CD1c-positive myeloid dendritic cell (primary cell): ENCODE data around the gene TFCP2L1.

Experiments used
- DNase-seq: peaks from one replicate; pipeline ENCODE4 v3.0.0-alpha.2; 2016; ENCODE audit errors: extremely low spot score

The TFCP2L1 gene

GRCh38 chr2:121266543-121267106, 18.4 kb downstream of the TFCP2L1 start:
- no peak for DNase-seq

GRCh38 chr2:121263996-121264715, 20.8 kb downstream of the TFCP2L1 start:
- no peak for DNase-seq

GRCh38 chr2:121260370-121261154, 24.4 kb downstream of the TFCP2L1 start:
- DNase-seq, result no peak

GRCh38 chr2:121258051-121258450, 27.0 kb downstream of the TFCP2L1 start:
- no peak for DNase-seq

GRCh38 chr2:121257480-121257840, 27.5 kb downstream of the TFCP2L1 start:
- DNase-seq, result no peak

GRCh38 chr2:121256720-121257479, 28.1 kb downstream of the TFCP2L1 start:
- DNase-seq, result no peak

- DNase-seq, result no peak
Observed at GRCh38 chr2:121255358-121255757, 29.6 kb downstream of the TFCP2L1 start.

- DNase-seq, result no peak
Observed at GRCh38 chr2:121254748-121255147, 30.3 kb downstream of the TFCP2L1 start.

- no peak for DNase-seq
Observed at GRCh38 chr2:121253674-121254240, 31.2 kb downstream of the TFCP2L1 start.

- DNase-seq, result no peak
Observed at GRCh38 chr2:121253021-121253673, 31.9 kb downstream of the TFCP2L1 start.

GRCh38 chr2:121251497-121251896, 33.5 kb downstream of the TFCP2L1 start:
- DNase-seq, result no peak

- DNase-seq, result no peak
Observed at GRCh38 chr2:121248766-121249343, 36.1 kb downstream of the TFCP2L1 start.

GRCh38 chr2:121247971-121248370, 37.0 kb downstream of the TFCP2L1 start:
- DNase-seq, result no peak

- no peak for DNase-seq
Observed at GRCh38 chr2:121247534-121247933, 37.5 kb downstream of the TFCP2L1 start.

GRCh38 chr2:121246704-121247255, 38.2 kb downstream of the TFCP2L1 start:
- DNase-seq, result no peak

- no peak for DNase-seq
Observed at GRCh38 chr2:121245913-121246312, 39.1 kb downstream of the TFCP2L1 start.

GRCh38 chr2:121245120-121245820, 39.7 kb downstream of the TFCP2L1 start:
- DNase-seq, result no peak

- DNase-seq, result no peak
Observed at GRCh38 chr2:121244616-121245015, 40.4 kb downstream of the TFCP2L1 start.

- no peak for DNase-seq
Observed at GRCh38 chr2:121243821-121244460, 41.1 kb downstream of the TFCP2L1 start.

- DNase-seq, result no peak
Observed at GRCh38 chr2:121242976-121243375, 42.0 kb downstream of the TFCP2L1 start.
